ENCODE results near the gene HACD3.

HACD3 gene

DNA sequence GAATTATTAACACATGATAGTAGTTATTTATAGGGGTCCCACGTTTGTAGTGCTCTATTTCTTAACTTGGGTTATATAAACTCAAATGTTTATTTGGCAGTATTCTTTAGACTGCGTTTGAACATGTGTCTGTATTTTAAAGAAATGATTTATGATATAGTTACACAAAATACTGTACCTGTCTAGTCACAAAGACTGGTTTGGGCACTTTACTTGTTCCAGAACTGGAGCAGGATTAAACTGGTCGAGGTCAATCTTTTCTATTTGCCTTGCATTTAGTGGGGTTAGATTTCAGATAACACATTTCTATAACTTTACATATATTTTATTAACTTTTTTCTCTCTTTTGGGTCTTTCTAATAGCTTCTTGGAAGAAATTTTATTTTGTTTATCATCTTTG lies 39.5 kb downstream of the HACD3 start:
- CTCF ChIA-PET = no interaction called here
- DNase-seq (ENCODE audit: low read depth, low spot score) = no peak
- H3K4me3 ChIP-seq (ENCODE audit: low read depth, low read length) = no peak overlapping the region
- POLR2A ChIA-PET = no interaction called here
- TF ChIP-seq, protein P1, sequence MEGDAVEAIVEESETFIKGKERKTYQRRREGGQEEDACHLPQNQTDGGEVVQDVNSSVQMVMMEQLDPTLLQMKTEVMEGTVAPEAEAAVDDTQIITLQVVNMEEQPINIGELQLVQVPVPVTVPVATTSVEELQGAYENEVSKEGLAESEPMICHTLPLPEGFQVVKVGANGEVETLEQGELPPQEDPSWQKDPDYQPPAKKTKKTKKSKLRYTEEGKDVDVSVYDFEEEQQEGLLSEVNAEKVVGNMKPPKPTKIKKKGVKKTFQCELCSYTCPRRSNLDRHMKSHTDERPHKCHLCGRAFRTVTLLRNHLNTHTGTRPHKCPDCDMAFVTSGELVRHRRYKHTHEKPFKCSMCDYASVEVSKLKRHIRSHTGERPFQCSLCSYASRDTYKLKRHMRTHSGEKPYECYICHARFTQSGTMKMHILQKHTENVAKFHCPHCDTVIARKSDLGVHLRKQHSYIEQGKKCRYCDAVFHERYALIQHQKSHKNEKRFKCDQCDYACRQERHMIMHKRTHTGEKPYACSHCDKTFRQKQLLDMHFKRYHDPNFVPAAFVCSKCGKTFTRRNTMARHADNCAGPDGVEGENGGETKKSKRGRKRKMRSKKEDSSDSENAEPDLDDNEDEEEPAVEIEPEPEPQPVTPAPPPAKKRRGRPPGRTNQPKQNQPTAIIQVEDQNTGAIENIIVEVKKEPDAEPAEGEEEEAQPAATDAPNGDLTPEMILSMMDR (IDR thresholded peaks at IDR 0.05; ENCODE audit: insufficient read depth, low read length, missing control alignments) = no peak

DNA sequence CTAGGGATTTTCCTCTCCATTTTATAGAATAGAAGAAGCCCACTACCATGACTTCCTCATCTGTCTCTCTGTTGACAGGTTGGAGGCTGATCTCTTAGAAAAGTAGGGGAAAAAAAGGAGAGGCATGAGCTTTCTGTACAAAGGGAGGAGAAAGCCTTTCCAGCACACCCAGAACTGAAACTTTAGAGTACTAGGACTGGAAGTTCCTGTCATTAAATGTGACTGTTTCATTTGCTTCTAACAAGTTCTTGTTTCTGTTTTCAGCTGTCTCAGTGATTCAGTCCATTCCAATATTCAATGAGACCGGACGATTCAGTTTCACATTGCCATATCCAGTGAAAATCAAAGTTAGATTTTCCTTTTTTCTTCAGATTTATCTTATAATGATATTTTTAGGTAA lies 41.7 kb downstream of the HACD3 start:
- no peak overlapping the region for H3K4me3 ChIP-seq (ENCODE audit: low read depth, low read length)
- TF ChIP-seq, protein P1 (IDR thresholded peaks at IDR 0.05; ENCODE audit: insufficient read depth, low read length, missing control alignments) = no peak
- ChIA-PET CTCF (no interaction called here), POLR2A (no interaction called here)
- no peak for DNase-seq (ENCODE audit: low read depth, low spot score)

DNA sequence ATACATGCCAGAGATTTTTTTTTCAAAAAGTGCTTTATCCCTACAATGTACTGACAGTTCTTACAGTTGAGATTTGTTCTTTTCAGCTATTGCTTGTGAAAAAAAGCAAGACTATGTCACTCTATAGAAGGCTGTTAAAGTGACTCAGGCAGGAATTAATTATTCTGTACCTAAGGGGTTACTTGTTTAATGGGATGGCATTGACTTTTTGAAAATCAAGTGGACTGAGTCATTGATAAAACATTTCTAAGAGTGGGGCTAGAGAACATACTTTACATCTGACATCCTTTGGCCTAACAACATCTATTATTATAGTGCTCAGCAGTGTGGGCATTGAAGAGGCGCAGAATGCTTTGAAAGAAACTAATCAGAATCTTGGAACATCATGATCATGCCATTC lies 46.4 kb downstream of the HACD3 start:
- TF ChIP-seq, protein P1 (IDR thresholded peaks at IDR 0.05; ENCODE audit: insufficient read depth, low read length, missing control alignments) = no peak
- CTCF ChIA-PET = interaction anchor here (1.5 kb wide), 1 partner anchor 176 kb away, joined by 4 read pairs; no protein-coding TSS in a partner anchor
- DNase-seq (ENCODE audit: low read depth, low spot score) = peak; percentile 55
- POLR2A ChIA-PET = interaction anchor here (1.3 kb wide), 1 partner anchor 272 kb away, joined by 3 read pairs; no protein-coding TSS in a partner anchor
- H3K4me3 ChIP-seq (ENCODE audit: low read depth, low read length) = no peak overlapping the region

DNA sequence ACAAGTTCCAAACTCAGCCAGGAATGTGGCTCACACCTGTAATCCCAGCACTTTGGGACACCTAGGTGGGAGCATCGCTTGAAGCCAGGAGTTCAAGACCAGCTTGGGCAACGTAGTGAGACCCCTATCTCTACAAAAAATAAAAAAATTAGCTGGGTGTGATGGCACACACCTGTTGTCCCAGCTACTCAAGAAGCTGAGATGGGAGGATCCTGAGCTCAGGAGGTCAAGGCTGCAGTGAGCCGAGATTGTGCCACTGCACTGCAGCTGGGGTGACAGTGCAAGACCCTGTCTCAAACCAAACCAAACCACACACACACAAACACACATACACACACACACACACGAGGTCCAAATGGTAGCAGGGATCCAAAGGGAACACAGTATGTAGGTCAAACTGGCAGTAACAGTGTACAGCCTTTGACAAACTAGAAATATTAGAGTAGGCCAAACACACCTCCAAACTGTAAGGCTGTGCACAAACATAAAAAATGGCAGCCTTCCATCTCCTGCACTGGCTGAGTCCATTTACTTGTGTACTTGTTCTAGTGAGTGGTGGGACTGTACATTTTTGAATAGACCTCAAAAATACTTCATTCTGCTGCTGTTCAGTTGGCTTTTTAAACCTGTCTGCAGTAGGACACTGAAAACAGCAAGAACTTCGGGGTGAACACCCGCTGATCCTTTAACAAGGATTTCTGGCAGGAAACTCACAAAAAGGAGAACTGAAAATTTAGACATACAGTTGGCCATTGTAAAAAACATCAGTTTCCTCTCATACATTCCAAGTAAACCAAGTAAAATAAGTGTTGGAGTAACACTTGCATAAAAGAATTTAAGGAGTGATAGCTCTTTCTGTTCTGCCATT lies 47.1 kb downstream of the HACD3 start:
- CTCF ChIA-PET = interaction anchor here (1.5 kb wide), 1 partner anchor 177 kb away, joined by 4 read pairs; no protein-coding TSS in a partner anchor
- POLR2A ChIA-PET = interaction anchor here (1.3 kb wide), 1 partner anchor 272 kb away, joined by 3 read pairs; no protein-coding TSS in a partner anchor

DNA sequence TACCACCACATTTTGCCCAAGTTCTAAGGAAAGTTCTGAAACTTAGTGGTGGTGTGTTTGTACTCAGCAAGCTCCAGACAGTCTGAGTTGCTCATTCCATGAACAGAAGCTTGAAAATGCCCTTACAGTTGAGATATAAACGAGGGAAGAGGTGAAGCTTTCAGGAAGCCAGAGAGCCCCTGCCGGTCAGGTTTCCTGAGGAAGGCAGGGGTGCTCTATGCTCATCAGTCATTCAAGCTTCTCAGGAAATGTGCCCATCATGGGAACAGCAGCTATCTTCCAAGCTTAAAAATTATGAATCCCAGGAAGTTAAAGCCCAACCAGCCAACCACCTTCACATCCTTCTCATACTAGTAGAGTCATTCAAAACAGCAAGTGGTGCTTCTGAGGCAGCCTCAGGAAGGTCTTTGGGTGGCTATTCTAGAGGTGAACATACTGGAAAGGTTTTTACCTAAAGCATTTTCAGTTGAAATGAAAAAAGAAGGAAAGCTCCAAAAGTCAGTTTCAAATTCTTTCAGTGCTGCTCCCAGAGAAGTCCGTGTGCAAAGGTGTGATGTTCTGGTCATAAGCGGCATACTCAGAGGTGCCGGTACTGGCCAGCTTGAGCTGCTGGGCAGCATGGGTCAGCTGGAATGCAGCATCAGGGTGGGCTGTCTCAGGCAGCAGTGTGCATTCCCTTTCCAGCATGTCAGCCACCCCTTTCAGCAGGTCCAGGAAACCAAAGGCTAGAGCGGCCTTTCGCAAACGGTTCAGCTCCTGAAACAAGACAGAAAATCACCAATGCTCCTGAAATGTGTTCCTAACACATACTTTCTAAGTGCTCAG lies 48.9 kb downstream of the HACD3 start:
- no peak overlapping the region for H3K4me3 ChIP-seq (ENCODE audit: low read depth, low read length)
- POLR2A ChIA-PET = interaction anchor here (1.1 kb wide), 1 partner anchor 32 kb away, joined by 4 read pairs; the partner anchor contains the start of gene INTS14
- no peak for DNase-seq (ENCODE audit: low read depth, low spot score)
- CTCF ChIA-PET = interaction anchor here (1.0 to 1.4 kb wide), 3 partner anchors 12 to 178 kb away, joined by 3 to 5 read pairs (median 3); no protein-coding TSS in a partner anchor
- TF ChIP-seq, protein P1 (IDR thresholded peaks at IDR 0.05; ENCODE audit: insufficient read depth, low read length, missing control alignments) = no peak

More for the DNA sequence above, 47.1 kb downstream of the HACD3 start:
- H3K4me3 ChIP-seq (ENCODE audit: low read depth, low read length) = no peak overlapping the region
- no peak for DNase-seq (ENCODE audit: low read depth, low spot score)
- TF ChIP-seq, protein P1 (IDR thresholded peaks at IDR 0.05; ENCODE audit: insufficient read depth, low read length, missing control alignments) = no peak
